Neural cell (in vitro differentiated cells): ENCODE measurements around the gene NFS1. TPM values are rescaled to one million over a fixed set of nuclear protein-coding genes. Genes with fewer than 3 reads are reported as not detected.

Experiments
- H2AFZ ChIP-seq: fragments of 200-600, 300-800 bp; sonication (generic), shearing (Covaris generic); 2 replicates; pipeline ENCODE4 v1.6.0; 2014; ENCODE audit warnings: low read depth, mild to moderate bottlenecking, antibody characterized with exemption, low read length, moderate library complexity
- H3F3A ChIP-seq: fragments of 200-600 bp; shearing (Covaris generic); 2 replicates; pipeline ENCODE4 v1.6.1; 2016; ENCODE audit warnings: mild to moderate bottlenecking, moderate library complexity, mixed read lengths, antibody characterized with exemption, low read length; ENCODE audit not compliant: insufficient read depth, poor library complexity, severe bottlenecking
- H3K27ac ChIP-seq: fragments of 200-600, 300-800 bp; sonication (generic), shearing (Covaris generic); 2 replicates; pipeline ENCODE4 v1.5.1; 2014; ENCODE audit warnings: mild to moderate bottlenecking, low read length, moderate library complexity
- H3K27me3 ChIP-seq: fragments of 300-800, 200-600 bp; sonication (generic), shearing (Covaris generic); 2 replicates; pipeline ENCODE4 v1.6.0; 2014; ENCODE audit warnings: mild to moderate bottlenecking, low read depth, low read length, moderate library complexity; ENCODE audit not compliant: insufficient read depth
- H3K36me3 ChIP-seq: fragments of 300-800, 200-600 bp; sonication (generic), shearing (Covaris generic); 2 replicates; pipeline ENCODE4 v1.5.1; 2014; ENCODE audit warnings: mild to moderate bottlenecking, antibody characterized with exemption, low read length, moderate library complexity; ENCODE audit not compliant: insufficient read depth
- H3K4me2 ChIP-seq: fragments of 300-800, 200-600 bp; sonication (generic), shearing (Covaris generic); 2 replicates; pipeline ENCODE4 v1.6.0; 2014; ENCODE audit warnings: mild to moderate bottlenecking, low read length
- H3K4me3 ChIP-seq: fragments of 300-800, 200-600 bp; sonication (generic), shearing (Covaris generic); 2 replicates; pipeline ENCODE4 v1.5.1; 2014; ENCODE audit warnings: mild to moderate bottlenecking, low read length, moderate library complexity
- H3K79me2 ChIP-seq: fragments of 200-600 bp; shearing (Covaris generic); replicated peaks from 2 replicates; pipeline ENCODE4 v1.6.0; 2014; ENCODE audit warnings: mild to moderate bottlenecking, low read length, moderate library complexity; ENCODE audit not compliant: insufficient read depth
- H3K9ac ChIP-seq: fragments of 300-800, 200-600 bp; sonication (generic), shearing (Covaris generic); 2 replicates; pipeline ENCODE4 v1.6.1; 2016; ENCODE audit warnings: mild to moderate bottlenecking, low read length, mixed read lengths
- H3K9me2 ChIP-seq: fragments of 200-600 bp; shearing (Covaris generic); 2 replicates; pipeline ENCODE4 v1.6.1; 2016; ENCODE audit warnings: mild to moderate bottlenecking, low read length, mixed read lengths; ENCODE audit not compliant: insufficient read depth
- H3K9me3 ChIP-seq: fragments of 200-600, 300-800 bp; sonication (generic), shearing (Covaris generic); 2 replicates; pipeline ENCODE4 v1.6.1; 2016; ENCODE audit warnings: mild to moderate bottlenecking, mixed run types, low read length, moderate library complexity, mixed read lengths
- H4K20me1 ChIP-seq: fragments of 200-600 bp; shearing (Covaris generic); 2 replicates; pipeline ENCODE4 v1.6.1; 2016; ENCODE audit warnings: mild to moderate bottlenecking, mixed run types; ENCODE audit not compliant: insufficient read depth
- EP300 ChIP-seq: fragments of 450-650 bp; conservative IDR thresholded peaks from 2 replicates; pipeline ENCODE4 v1.6.1; 2014; ENCODE audit warnings: antibody characterized with exemption, mild to moderate bottlenecking, moderate library complexity; ENCODE audit not compliant: poor library complexity, severe bottlenecking
- EZH2 ChIP-seq: fragments of 200-600, 300-800 bp; shearing (Covaris generic), sonication (generic); IDR thresholded peaks from 2 replicates; pipeline ENCODE4 v1.6.1; 2014; ENCODE audit warnings: antibody characterized with exemption, low read length, borderline replicate concordance, mild to moderate bottlenecking; ENCODE audit not compliant: insufficient read depth, poor library complexity, severe bottlenecking
- MXI1 ChIP-seq: fragments of 450-650 bp; conservative IDR thresholded peaks from 2 replicates; pipeline ENCODE4 v1.6.1; 2014; ENCODE audit warnings: antibody characterized with exemption, mild to moderate bottlenecking; ENCODE audit not compliant: poor library complexity, severe bottlenecking
- POLR2AphosphoS5 ChIP-seq: IDR thresholded peaks from 2 replicates; pipeline ENCODE4 v1.6.1; 2012
- RAD21 ChIP-seq: fragments of 450-650 bp; conservative IDR thresholded peaks from 2 replicates; pipeline ENCODE4 v1.6.1; 2014; ENCODE audit warnings: antibody characterized with exemption, mild to moderate bottlenecking, moderate library complexity
- SMC3 ChIP-seq: fragments of 450-650 bp; conservative IDR thresholded peaks from 2 replicates; pipeline ENCODE4 v1.6.1; 2014; ENCODE audit warnings: antibody characterized with exemption, mild to moderate bottlenecking, moderate library complexity; ENCODE audit not compliant: poor library complexity
- TAF1 ChIP-seq: IDR thresholded peaks from 2 replicates; pipeline ENCODE4 v1.6.1; 2012; ENCODE audit warnings: low read depth
- polyA plus RNA-seq: library from polyadenylated mRNA; depleted of rRNA; stranded (reverse); fragments of >200 nt; gene quantifications from 2 replicates; pipeline ENCODE4 v1.2.3, GENCODE V29; 2014
- TF ChIP-seq, protein P1 (sequence below): IDR thresholded peaks from 2 replicates; pipeline ENCODE4 v1.6.1; 2012; ENCODE audit warnings: borderline replicate concordance
- TF ChIP-seq, protein P2 (sequence below): fragments of 450-650 bp; IDR thresholded peaks from 2 replicates; pipeline ENCODE4 v1.5.1; 2014; ENCODE audit warnings: antibody characterized with exemption, mild to moderate bottlenecking, moderate library complexity; ENCODE audit not compliant: poor library complexity, severe bottlenecking

NFS1 gene
- polyA plus RNA-seq, 1 donor from 2014 or later = 55.2 TPM

DNA sequence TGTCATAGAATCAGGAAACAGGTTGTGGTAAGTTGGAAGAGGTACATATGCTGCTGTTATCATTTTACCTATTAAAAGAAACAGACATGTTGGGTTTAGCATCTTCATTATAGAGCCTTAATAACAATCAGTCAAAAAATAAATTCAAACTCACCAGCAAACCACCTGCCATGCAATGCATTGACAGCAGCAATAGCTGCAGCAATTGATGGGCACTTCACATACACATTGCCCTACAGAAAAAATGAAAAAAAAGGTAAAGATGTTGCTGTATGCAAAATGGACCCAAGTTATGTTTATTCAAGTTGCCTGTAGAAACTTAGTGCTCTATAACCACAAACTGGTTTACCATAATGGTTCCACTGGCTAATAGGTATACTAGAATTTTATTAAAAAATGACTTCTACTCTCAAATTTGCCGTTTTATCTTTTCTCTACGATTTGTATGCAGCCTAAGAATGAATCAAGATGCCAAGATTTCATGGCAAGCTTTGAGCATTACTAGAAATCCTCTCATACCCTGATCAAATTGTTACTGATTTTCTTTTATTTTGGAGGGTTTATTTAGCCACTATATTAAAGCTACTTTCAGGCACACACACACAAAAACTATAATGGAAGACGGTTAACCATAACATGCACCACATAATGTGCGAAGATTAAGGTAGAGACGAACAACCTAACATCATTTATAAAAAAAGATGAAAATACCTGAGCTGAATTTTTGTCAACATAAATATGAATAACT lies 5.5 kb upstream of the NFS1 start:
- H3K27ac ChIP-seq = no peak overlapping the region
- H3K27me3 ChIP-seq = no peaks in the 10 kb centered on the region
- peaks cover 14% of the 10 kb centered on the region for H4K20me1 ChIP-seq
- no peak for TF ChIP-seq TAF1
- TF ChIP-seq SMC3 = no peak
- TF ChIP-seq EP300 = no peak
- TF ChIP-seq MXI1 = no peak
- no peak for TF ChIP-seq POLR2AphosphoS5
- no peak overlapping the region for H3K9ac ChIP-seq
- peaks cover 17% of the 10 kb centered on the region for H3F3A ChIP-seq
- H3K79me2 ChIP-seq = peaks cover 23% of the 10 kb centered on the region
- no peak overlapping the region for H3K4me2 ChIP-seq
- H3K9me3 ChIP-seq = no peaks in the 10 kb centered on the region
- H3K4me3 ChIP-seq = no peak overlapping the region
- peaks cover 9% of the 10 kb centered on the region for H3K36me3 ChIP-seq
- no peak overlapping the region for H2AFZ ChIP-seq
- no peaks in the 10 kb centered on the region for H3K9me2 ChIP-seq

DNA sequence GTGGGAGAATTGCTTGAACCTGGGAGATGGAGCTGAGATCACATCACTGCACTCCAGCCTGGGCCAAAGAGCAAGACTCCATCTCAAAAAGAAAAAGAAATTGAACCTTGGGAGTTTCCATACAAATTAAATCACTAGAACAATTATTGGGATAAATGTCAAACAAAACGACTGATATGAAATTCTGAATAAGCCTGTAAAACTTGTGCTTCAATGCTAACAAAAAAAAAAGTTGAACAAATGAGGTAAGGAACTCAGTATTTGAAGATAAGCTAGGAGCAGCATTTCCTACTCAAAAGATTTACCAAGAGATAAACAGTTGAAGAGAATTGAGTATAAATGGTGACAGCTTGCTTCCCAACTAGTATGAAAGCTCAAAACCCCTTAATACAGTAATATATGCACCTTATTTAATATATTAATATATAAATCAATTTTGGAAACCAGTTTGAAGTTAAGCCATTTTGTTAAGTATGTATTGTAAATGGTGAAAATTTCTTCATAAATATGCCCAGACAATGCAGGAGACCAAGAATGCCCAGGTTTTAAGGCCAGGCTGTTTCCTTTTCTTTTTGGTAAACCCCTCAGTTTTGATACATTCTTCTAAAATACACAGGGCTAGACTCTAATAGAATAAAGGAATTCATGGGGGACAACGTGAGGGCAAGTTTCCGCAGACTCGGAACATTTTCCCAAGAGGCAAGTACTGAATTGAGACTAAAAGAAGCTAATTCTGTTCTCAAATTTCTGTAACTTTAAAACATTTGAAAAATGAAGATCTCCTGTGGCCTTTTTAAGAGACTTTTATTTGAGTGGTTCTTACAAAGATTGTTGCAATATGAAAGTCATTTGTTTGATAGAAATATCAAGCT lies 3.9 kb upstream of the NFS1 start:
- no peak overlapping the region for H2AFZ ChIP-seq
- no peak overlapping the region for H3K4me3 ChIP-seq
- no peak overlapping the region for H3K9ac ChIP-seq
- peaks cover 15% of the 10 kb centered on the region for H3F3A ChIP-seq
- TF ChIP-seq TAF1 (no peak), EP300 (no peak), EZH2 (no peak), RAD21 (no peak), SMC3 (no peak), POLR2AphosphoS5 (no peak), MXI1 (no peak)
- TF ChIP-seq, protein P1, sequence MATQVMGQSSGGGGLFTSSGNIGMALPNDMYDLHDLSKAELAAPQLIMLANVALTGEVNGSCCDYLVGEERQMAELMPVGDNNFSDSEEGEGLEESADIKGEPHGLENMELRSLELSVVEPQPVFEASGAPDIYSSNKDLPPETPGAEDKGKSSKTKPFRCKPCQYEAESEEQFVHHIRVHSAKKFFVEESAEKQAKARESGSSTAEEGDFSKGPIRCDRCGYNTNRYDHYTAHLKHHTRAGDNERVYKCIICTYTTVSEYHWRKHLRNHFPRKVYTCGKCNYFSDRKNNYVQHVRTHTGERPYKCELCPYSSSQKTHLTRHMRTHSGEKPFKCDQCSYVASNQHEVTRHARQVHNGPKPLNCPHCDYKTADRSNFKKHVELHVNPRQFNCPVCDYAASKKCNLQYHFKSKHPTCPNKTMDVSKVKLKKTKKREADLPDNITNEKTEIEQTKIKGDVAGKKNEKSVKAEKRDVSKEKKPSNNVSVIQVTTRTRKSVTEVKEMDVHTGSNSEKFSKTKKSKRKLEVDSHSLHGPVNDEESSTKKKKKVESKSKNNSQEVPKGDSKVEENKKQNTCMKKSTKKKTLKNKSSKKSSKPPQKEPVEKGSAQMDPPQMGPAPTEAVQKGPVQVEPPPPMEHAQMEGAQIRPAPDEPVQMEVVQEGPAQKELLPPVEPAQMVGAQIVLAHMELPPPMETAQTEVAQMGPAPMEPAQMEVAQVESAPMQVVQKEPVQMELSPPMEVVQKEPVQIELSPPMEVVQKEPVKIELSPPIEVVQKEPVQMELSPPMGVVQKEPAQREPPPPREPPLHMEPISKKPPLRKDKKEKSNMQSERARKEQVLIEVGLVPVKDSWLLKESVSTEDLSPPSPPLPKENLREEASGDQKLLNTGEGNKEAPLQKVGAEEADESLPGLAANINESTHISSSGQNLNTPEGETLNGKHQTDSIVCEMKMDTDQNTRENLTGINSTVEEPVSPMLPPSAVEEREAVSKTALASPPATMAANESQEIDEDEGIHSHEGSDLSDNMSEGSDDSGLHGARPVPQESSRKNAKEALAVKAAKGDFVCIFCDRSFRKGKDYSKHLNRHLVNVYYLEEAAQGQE = no peak
- TF ChIP-seq, protein P2, sequence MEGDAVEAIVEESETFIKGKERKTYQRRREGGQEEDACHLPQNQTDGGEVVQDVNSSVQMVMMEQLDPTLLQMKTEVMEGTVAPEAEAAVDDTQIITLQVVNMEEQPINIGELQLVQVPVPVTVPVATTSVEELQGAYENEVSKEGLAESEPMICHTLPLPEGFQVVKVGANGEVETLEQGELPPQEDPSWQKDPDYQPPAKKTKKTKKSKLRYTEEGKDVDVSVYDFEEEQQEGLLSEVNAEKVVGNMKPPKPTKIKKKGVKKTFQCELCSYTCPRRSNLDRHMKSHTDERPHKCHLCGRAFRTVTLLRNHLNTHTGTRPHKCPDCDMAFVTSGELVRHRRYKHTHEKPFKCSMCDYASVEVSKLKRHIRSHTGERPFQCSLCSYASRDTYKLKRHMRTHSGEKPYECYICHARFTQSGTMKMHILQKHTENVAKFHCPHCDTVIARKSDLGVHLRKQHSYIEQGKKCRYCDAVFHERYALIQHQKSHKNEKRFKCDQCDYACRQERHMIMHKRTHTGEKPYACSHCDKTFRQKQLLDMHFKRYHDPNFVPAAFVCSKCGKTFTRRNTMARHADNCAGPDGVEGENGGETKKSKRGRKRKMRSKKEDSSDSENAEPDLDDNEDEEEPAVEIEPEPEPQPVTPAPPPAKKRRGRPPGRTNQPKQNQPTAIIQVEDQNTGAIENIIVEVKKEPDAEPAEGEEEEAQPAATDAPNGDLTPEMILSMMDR = no peak
- H3K9me3 ChIP-seq = no peaks in the 10 kb centered on the region
- H3K79me2 ChIP-seq = peaks cover 14% of the 10 kb centered on the region
- no peak overlapping the region for H3K27ac ChIP-seq
- no peak overlapping the region for H3K4me2 ChIP-seq
- no peaks in the 10 kb centered on the region for H3K9me2 ChIP-seq
- no peaks in the 10 kb centered on the region for H3K27me3 ChIP-seq
- peaks cover 9% of the 10 kb centered on the region for H3K36me3 ChIP-seq
- H4K20me1 ChIP-seq = peaks cover 8% of the 10 kb centered on the region
